GM12878 (cell line): ENCODE results near the gene FGF2. TPM values are rescaled to one million over a fixed set of nuclear protein-coding genes. Genes with fewer than 3 reads are reported as not detected.

Experiments used
- ATAC-seq: fragments of 200-7000 bp; cut with Tn5 transposase; 3 replicates; pipeline ENCODE4 v1.9.1; 2020; ENCODE audit warnings: mild to moderate bottlenecking, moderate library complexity
- BruUV-seq: library from RNA; stranded (reverse); fragments of 400-500 nt; replicated peaks from 2 replicates; lab custom pipeline; 2021; lab: Mats Ljungman, UMichigan
- CTCF ChIA-PET: fragments of 300-600 bp; sonication (Branson Sonifier 250); formaldehyde crosslinking; extraction: SDS; loops from one replicate; lab custom pipeline; 2021; ENCODE audit warnings: inconsistent platforms; lab: Yijun Ruan, JAX
- POLR2A ChIA-PET: fragments of 350-600 bp; formaldehyde crosslinking; extraction: SDS; loops from one replicate; lab custom pipeline; 2021; ENCODE audit warnings: inconsistent platforms; lab: Charles Lee
- RAD21 ChIA-PET: fragments of 300-600 bp; sonication (Branson Sonifier 250); formaldehyde crosslinking; loops from one replicate; lab custom pipeline; 2023; ENCODE audit warnings: antibody characterized with exemption; ENCODE audit not compliant: unreplicated experiment; lab: Charles Lee
- SMC1A ChIA-PET: fragments of 300-600 bp; sonication (Branson Sonifier 250); formaldehyde crosslinking; loops from one replicate; lab custom pipeline; 2023; ENCODE audit not compliant: unreplicated experiment, uncharacterized antibody; lab: Charles Lee
- DNase-seq: peaks from one replicate; pipeline ENCODE4 v3.0.0-alpha.2; 2011; ENCODE audit warnings: low read depth, low spot score
- FAIRE-seq: peaks from 3 replicates; lab custom pipeline; 2011; peaks lifted over from hg19 to GRCh38; lab: Jason Lieb, UNC
- H2AFZ ChIP-seq: 2 replicates; pipeline ENCODE4 v1.6.0; 2011; ENCODE audit warnings: low read depth, low read length, control low read depth; ENCODE audit not compliant: control insufficient read depth
- H3K27ac ChIP-seq: 2 replicates; pipeline ENCODE4 v1.5.1; 2011; ENCODE audit warnings: control low read depth; ENCODE audit not compliant: control insufficient read depth, insufficient read depth
- H3K27me3 ChIP-seq, 2 experiments: replicated peaks in 1 of 2; 2 replicates each; pipeline versions ENCODE4 v1.6.0 to v1.6.1; 2011; ENCODE audit warnings: low read length in 1 of 2; ENCODE audit not compliant: control insufficient read depth in 2 of 2, insufficient read depth in 2 of 2
- H3K36me3 ChIP-seq, 2 experiments: 2 replicates each; pipeline ENCODE4 v1.5.1; 2011; ENCODE audit warnings: low read length in 1 of 2; ENCODE audit not compliant: control insufficient read depth in 2 of 2, insufficient read depth in 2 of 2
- H3K4me1 ChIP-seq: 2 replicates; pipeline ENCODE4 v1.6.1; 2011; ENCODE audit warnings: mild to moderate bottlenecking, low read length, moderate library complexity, mixed read lengths; ENCODE audit not compliant: control insufficient read depth, insufficient read depth
- H3K4me2 ChIP-seq: 2 replicates; pipeline ENCODE4 v1.6.0; 2011; ENCODE audit warnings: control low read depth; ENCODE audit not compliant: control insufficient read depth, insufficient read depth
- H3K4me3 ChIP-seq: fragments of 200-600 bp; sonication (generic); 2 replicates; pipeline ENCODE4 v1.5.1; 2016
- H3K79me2 ChIP-seq: 2 replicates; pipeline ENCODE4 v1.6.0; 2011; ENCODE audit warnings: low read length; ENCODE audit not compliant: control insufficient read depth, insufficient read depth
- H3K9ac ChIP-seq: 2 replicates; pipeline ENCODE4 v1.8.0; 2011; ENCODE audit warnings: low read length, control low read depth, mixed read lengths; ENCODE audit not compliant: control insufficient read depth, insufficient read depth
- H3K9me3 ChIP-seq: replicated peaks from 3 replicates; pipeline ENCODE4 v1.5.1; 2011; ENCODE audit warnings: mild to moderate bottlenecking, low read length; ENCODE audit not compliant: control insufficient read depth, insufficient read depth
- H4K20me1 ChIP-seq: 2 replicates; pipeline ENCODE4 v1.6.0; 2011; ENCODE audit not compliant: control insufficient read depth, insufficient read depth
- BHLHE40 ChIP-seq, 2 experiments: fragments of 450-650 bp in 1 of 2; IDR thresholded peaks; 2 replicates each; pipeline ENCODE4 v1.6.1; 2011 to 2017; ENCODE audit warnings: low read depth in 2 of 2, borderline replicate concordance in 1 of 2, improper control_type of control experiment in 1 of 2, low read length in 1 of 2, mild to moderate bottlenecking in 1 of 2
- GATAD2B ChIP-seq: fragments of 450-650 bp; conservative IDR thresholded peaks from 2 replicates; pipeline ENCODE4 v1.6.1; 2017; ENCODE audit warnings: low read depth, mild to moderate bottlenecking, moderate library complexity
- HDAC6 ChIP-seq: fragments of 200-600 bp; sonication (generic); IDR thresholded peaks from one replicate; pipeline ENCODE4 v1.8.0; 2017; ENCODE audit warnings: antibody characterized with exemption; ENCODE audit not compliant: unreplicated experiment
- IKZF2 ChIP-seq, 2 experiments: fragments of 450-650 bp; IDR thresholded peaks; 2 replicates each; pipeline ENCODE4 v1.6.1; 2017; ENCODE audit warnings: mild to moderate bottlenecking in 2 of 2, moderate library complexity in 2 of 2
- IRF4 ChIP-seq: IDR thresholded peaks from 2 replicates; pipeline ENCODE4 v1.6.1; 2011; ENCODE audit warnings: low read depth, low read length
- NR2F1 ChIP-seq: fragments of 450-650 bp; conservative IDR thresholded peaks from 2 replicates; pipeline ENCODE4 v1.6.1; 2017; ENCODE audit warnings: mild to moderate bottlenecking
- NRF1 ChIP-seq: conservative IDR thresholded peaks from 2 replicates; pipeline ENCODE4 v1.6.1; 2011; ENCODE audit warnings: mild to moderate bottlenecking, low read depth, low read length, improper control_type of control experiment
- POU2F2 ChIP-seq: IDR thresholded peaks from 3 replicates; pipeline ENCODE4 v1.6.1; 2011; ENCODE audit warnings: low read depth, mild to moderate bottlenecking, low read length, borderline replicate concordance
- RB1 ChIP-seq: fragments of 450-650 bp; formaldehyde crosslinking; IDR thresholded peaks from 2 replicates; pipeline ENCODE4 v1.6.1; 2017; ENCODE audit warnings: mild to moderate bottlenecking, borderline replicate concordance
- RFX5 ChIP-seq: IDR thresholded peaks from 2 replicates; pipeline ENCODE4 v1.6.1; 2011; ENCODE audit warnings: low read depth, low read length, improper control_type of control experiment
- SMARCA5 ChIP-seq: fragments of 450-650 bp; IDR thresholded peaks from 2 replicates; pipeline ENCODE4 v1.6.1; 2017; ENCODE audit warnings: mild to moderate bottlenecking
- SPI1 ChIP-seq: IDR thresholded peaks from 2 replicates; pipeline ENCODE4 v1.6.1; 2011; ENCODE audit warnings: low read depth, mild to moderate bottlenecking, low read length, moderate library complexity, borderline replicate concordance; ENCODE audit not compliant: insufficient read depth
- SREBF2 ChIP-seq: IDR thresholded peaks from 2 replicates; pipeline ENCODE4 v1.6.1; 2012; ENCODE audit warnings: mild to moderate bottlenecking, low read length
- TBL1XR1 ChIP-seq: IDR thresholded peaks from 2 replicates; pipeline ENCODE4 v1.6.1; 2012; ENCODE audit warnings: low read depth, low read length, improper control_type of control experiment
- USF2 ChIP-seq: IDR thresholded peaks from 2 replicates; pipeline ENCODE4 v1.6.1; 2011; ENCODE audit warnings: low read depth, low read length, improper control_type of control experiment, borderline replicate concordance
- ZBED1 ChIP-seq: IDR thresholded peaks from 2 replicates; pipeline ENCODE4 v1.6.1; 2016; ENCODE audit warnings: borderline replicate concordance
- ZNF622 ChIP-seq: fragments of 450-650 bp; IDR thresholded peaks from 2 replicates; pipeline ENCODE4 v1.6.1; 2017; ENCODE audit warnings: mild to moderate bottlenecking, inconsistent platforms
- WGBS: methylation state at CpG from one replicate; pipeline ENCODE4 v1.1.6; 2016; ENCODE audit warnings: low lambda C conversion rate; ENCODE audit not compliant: insufficient replicate concordance, insufficient coverage; ENCODE audit errors: missing lambda C conversion rate; 5-methylcytosine and 5-hydroxymethylcytosine counted together
- in situ Hi-C: fragments of 300-500 bp; cut with MboI; formaldehyde crosslinking; loops from 9 replicates; pipeline ENCODE4 v1.14.3; 2018; ENCODE audit warnings: mixed read lengths
- intact Hi-C: fragments of 100-400 bp; cut with micrococcal nuclease; formaldehyde crosslinking; loops from one replicate; pipeline ENCODE4 v1.14.2; 2022; ENCODE audit not compliant: unreplicated experiment
- polyA plus RNA-seq, 11 experiments: library from polyadenylated mRNA; depleted of rRNA in 4 of 11; unstranded in 6 of 11; stranded (reverse) in 5 of 11; fragments of >200 nt; fragmentation: Nextera tagmentation in 4 of 11; fragmentation: Illumina TruSeq in 1 of 11; extraction: Ambion mirVana in 4 of 11; extraction: Trizol in 1 of 11; gene quantifications; 1 replicate in 1 of 11; 2 replicates in 10 of 11; pipeline versions ENCODE4 v1.2.1 to v1.2.3, GENCODE V29; 2011 to 2016; ENCODE audit warnings: inconsistent platforms in 2 of 11, missing spikeins in 2 of 11, low read depth in 1 of 11
- total RNA-seq, 4 experiments: library from RNA; depleted of rRNA in 3 of 4; stranded (reverse); fragments of >200 nt in 3 of 4; fragmentation: Illumina TruSeq in 1 of 4; extraction: Trizol in 1 of 4; gene quantifications; 2 replicates each; pipeline versions ENCODE4 v1.2.1 to v1.2.3, GENCODE V29; 2013 to 2021
- TF ChIP-seq, protein P1 (sequence below): fragments of 450-650 bp; conservative IDR thresholded peaks from 2 replicates; pipeline ENCODE4 v1.6.1; 2017; ENCODE audit warnings: mild to moderate bottlenecking, moderate library complexity
- TF ChIP-seq, protein P2 (sequence below): fragments of 450-650 bp; IDR thresholded peaks from 2 replicates; pipeline ENCODE4 v1.6.1; 2018; ENCODE audit warnings: borderline replicate concordance, mild to moderate bottlenecking; ENCODE audit not compliant: partially characterized antibody
- TF ChIP-seq, protein P3 (sequence below): IDR thresholded peaks from 2 replicates; pipeline ENCODE4 v1.6.1; 2012; ENCODE audit warnings: low read depth, low read length, improper control_type of control experiment

The FGF2 gene
- total and polyA plus RNA-seq, 10 of the 15 experiments (the other 5 are each of a cell fraction or from before 2014, with no cell fraction given), result 0.13 to 1.7 (median 0.25) TPM

DNA sequence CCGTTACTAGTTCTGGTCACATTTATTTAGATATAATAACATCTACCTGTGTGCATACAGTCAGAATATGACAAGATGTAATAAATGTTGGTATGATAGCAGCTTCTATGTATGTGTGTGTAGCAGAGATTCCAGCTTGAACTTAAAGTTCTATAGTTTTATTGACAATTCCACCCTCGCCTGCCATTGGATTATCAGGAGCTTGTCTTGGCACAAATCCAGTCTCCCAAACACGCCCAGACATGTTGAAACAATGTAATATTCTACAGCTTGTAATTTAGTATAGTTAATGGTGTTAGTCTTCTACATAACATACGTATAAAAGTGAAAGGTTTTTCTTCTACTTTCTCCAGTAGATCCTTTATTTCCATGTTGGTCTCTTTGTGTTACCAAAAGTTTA lies 49.7 kb upstream of the FGF2 start:
- no peak overlapping the region for H2AFZ ChIP-seq
- no peak overlapping the region for H3K4me3 ChIP-seq
- no TSS peak for BruUV-seq
- no peaks in the 10 kb centered on the region for H3K79me2 ChIP-seq
- RAD21 ChIA-PET, result no interaction called here
- DNase-seq, result no peak
- no peaks in the 10 kb centered on the region; a peak in 2 of 4 replicates for H3K27me3 ChIP-seq
- TF ChIP-seq RB1 (no peak), SREBF2 (no peak), SPI1 (no peak), NRF1 (no peak), TBL1XR1 (no peak), POU2F2 (no peak), ZNF622 (no peak), NR2F1 (no peak), GATAD2B (no peak), RFX5 (no peak), IKZF2 (IDR thresholded peaks at IDR 0.05) (no peak), HDAC6 (no peak), IRF4 (no peak), USF2 (no peak), SMARCA5 (no peak), BHLHE40 (IDR thresholded peaks at IDR 0.05; ENCODE audit: borderline replicate concordance in 1 of 2, low read depth in 2 of 2, low read length in 1 of 2) (no peak), ZBED1 (no peak)
- TF ChIP-seq, protein P1, sequence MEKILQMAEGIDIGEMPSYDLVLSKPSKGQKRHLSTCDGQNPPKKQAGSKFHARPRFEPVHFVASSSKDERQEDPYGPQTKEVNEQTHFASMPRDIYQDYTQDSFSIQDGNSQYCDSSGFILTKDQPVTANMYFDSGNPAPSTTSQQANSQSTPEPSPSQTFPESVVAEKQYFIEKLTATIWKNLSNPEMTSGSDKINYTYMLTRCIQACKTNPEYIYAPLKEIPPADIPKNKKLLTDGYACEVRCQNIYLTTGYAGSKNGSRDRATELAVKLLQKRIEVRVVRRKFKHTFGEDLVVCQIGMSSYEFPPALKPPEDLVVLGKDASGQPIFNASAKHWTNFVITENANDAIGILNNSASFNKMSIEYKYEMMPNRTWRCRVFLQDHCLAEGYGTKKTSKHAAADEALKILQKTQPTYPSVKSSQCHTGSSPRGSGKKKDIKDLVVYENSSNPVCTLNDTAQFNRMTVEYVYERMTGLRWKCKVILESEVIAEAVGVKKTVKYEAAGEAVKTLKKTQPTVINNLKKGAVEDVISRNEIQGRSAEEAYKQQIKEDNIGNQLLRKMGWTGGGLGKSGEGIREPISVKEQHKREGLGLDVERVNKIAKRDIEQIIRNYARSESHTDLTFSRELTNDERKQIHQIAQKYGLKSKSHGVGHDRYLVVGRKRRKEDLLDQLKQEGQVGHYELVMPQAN, result no peak
- TF ChIP-seq, protein P2, sequence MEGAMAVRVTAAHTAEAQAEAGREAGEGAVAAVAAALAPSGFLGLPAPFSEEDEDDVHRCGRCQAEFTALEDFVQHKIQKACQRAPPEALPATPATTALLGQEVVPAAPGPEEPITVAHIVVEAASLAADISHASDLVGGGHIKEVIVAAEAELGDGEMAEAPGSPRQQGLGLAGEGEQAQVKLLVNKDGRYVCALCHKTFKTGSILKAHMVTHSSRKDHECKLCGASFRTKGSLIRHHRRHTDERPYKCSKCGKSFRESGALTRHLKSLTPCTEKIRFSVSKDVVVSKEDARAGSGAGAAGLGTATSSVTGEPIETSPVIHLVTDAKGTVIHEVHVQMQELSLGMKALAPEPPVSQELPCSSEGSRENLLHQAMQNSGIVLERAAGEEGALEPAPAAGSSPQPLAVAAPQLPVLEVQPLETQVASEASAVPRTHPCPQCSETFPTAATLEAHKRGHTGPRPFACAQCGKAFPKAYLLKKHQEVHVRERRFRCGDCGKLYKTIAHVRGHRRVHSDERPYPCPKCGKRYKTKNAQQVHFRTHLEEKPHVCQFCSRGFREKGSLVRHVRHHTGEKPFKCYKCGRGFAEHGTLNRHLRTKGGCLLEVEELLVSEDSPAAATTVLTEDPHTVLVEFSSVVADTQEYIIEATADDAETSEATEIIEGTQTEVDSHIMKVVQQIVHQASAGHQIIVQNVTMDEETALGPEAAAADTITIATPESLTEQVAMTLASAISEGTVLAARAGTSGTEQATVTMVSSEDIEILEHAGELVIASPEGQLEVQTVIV, result no peak
- TF ChIP-seq, protein P3, sequence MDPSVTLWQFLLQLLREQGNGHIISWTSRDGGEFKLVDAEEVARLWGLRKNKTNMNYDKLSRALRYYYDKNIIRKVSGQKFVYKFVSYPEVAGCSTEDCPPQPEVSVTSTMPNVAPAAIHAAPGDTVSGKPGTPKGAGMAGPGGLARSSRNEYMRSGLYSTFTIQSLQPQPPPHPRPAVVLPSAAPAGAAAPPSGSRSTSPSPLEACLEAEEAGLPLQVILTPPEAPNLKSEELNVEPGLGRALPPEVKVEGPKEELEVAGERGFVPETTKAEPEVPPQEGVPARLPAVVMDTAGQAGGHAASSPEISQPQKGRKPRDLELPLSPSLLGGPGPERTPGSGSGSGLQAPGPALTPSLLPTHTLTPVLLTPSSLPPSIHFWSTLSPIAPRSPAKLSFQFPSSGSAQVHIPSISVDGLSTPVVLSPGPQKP, result no peak
- ATAC-seq, result no peak
- no peaks in the 10 kb centered on the region for H3K36me3 ChIP-seq
- H3K4me2 ChIP-seq, result no peak overlapping the region
- POLR2A ChIA-PET, result no interaction called here
- in situ Hi-C loops (no loop called here), intact Hi-C loops (no loop called here)
- no peak for FAIRE-seq
- H3K9ac ChIP-seq, result no peak overlapping the region
- H3K9me3 ChIP-seq, result no peaks in the 10 kb centered on the region
- no peaks in the 10 kb centered on the region for H3K4me1 ChIP-seq
- no peak overlapping the region for H3K27ac ChIP-seq
- CTCF ChIA-PET, result interaction anchor here (1.4 kb wide), 1 partner anchor 19 kb away, joined by 9 read pairs; no protein-coding TSS in a partner anchor
- H4K20me1 ChIP-seq, result no peaks in the 10 kb centered on the region
- 19% methylated on average over 4 of the region's 4 CpGs for WGBS
- SMC1A ChIA-PET, result interaction anchor here (0.7 to 0.9 kb wide), 2 partner anchors 9 to 11 kb away, joined by 3 to 5 read pairs; no protein-coding TSS in a partner anchor
